8988T (cell line): ENCODE data around the gene RFX8.
"Not testable (repeated sequence)": the region's sequence is repeated elsewhere in the genome, so short reads cannot be mapped to it uniquely, and the experiment has no call there.

Experiments used
- DNase-seq: peaks from one replicate; pipeline ENCODE4 v3.0.0; 2011

Gene RFX8

GRCh38 chr2:101485856-101486255 is 10.9 kb upstream of the RFX8 start:
- DNase-seq, result no peak

GRCh38 chr2:101480764-101481163 is 5.9 kb upstream of the RFX8 start:
- DNase-seq, result no peak

- DNase-seq, result no peak
These were observed 4.9 kb upstream of the RFX8 start for GRCh38 chr2:101479810-101480209.

- DNase-seq, result no peak
These were observed 4.4 kb upstream of the RFX8 start for GRCh38 chr2:101479328-101479727.

GRCh38 chr2:101478181-101479001 is 3.5 kb upstream of the RFX8 start:
- DNase-seq, result no peak

- no peak for DNase-seq
These were observed 2.6 kb upstream of the RFX8 start for GRCh38 chr2:101477556-101477955.

- DNase-seq, result no peak
These were observed 1.8 kb upstream of the RFX8 start for GRCh38 chr2:101476605-101477208.

GRCh38 chr2:101473911-101474701 is 806 bp downstream of the RFX8 start:
- DNase-seq, result no peak

- DNase-seq, result no peak
These were observed 1.4 kb downstream of the RFX8 start for GRCh38 chr2:101473591-101473910.

GRCh38 chr2:101469863-101470262 is 5.0 kb downstream of the RFX8 start:
- no peak for DNase-seq

- no peak for DNase-seq
These were observed 7.6 kb downstream of the RFX8 start for GRCh38 chr2:101467306-101467705.

- DNase-seq, result no peak
These were observed 8.5 kb downstream of the RFX8 start for GRCh38 chr2:101466426-101466825.

- DNase-seq, result no peak
These were observed 10.1 kb downstream of the RFX8 start for GRCh38 chr2:101464841-101465240.

GRCh38 chr2:101463911-101464641 is 10.8 kb downstream of the RFX8 start:
- no peak for DNase-seq

GRCh38 chr2:101463421-101463820 is 11.5 kb downstream of the RFX8 start:
- DNase-seq, result no peak

GRCh38 chr2:101461381-101461780 is 13.5 kb downstream of the RFX8 start:
- DNase-seq, result no peak

GRCh38 chr2:101454408-101454807 is 20.5 kb downstream of the RFX8 start:
- not testable (repeated sequence) for DNase-seq

GRCh38 chr2:101450965-101451364 is 23.9 kb downstream of the RFX8 start:
- DNase-seq, result no peak

GRCh38 chr2:101446869-101447268 is 28.0 kb downstream of the RFX8 start:
- DNase-seq, result no peak

GRCh38 chr2:101442667-101443061 is 32.2 kb downstream of the RFX8 start:
- DNase-seq, result no peak

- DNase-seq, result no peak
These were observed 32.8 kb downstream of the RFX8 start for GRCh38 chr2:101442042-101442666.

- DNase-seq, result no peak
These were observed 34.7 kb downstream of the RFX8 start for GRCh38 chr2:101440127-101440738.
